GM23338 (cell line): ENCODE data around the gene HINT2. TPM values are rescaled to one million over a fixed set of nuclear protein-coding genes. Genes with fewer than 3 reads are reported as not detected.
A peak's percentile ranks its signal among the peaks of the same experiment; 100 is the strongest.

ENCODE experiments used
- ATAC-seq: fragments of 200-7000 bp; cut with Tn5 transposase; 3 replicates; pipeline ENCODE4 v1.9.1; 2020
- DNase-seq: peaks from one replicate; pipeline ENCODE4 v3.0.0-alpha.2; 2015; ENCODE audit warnings: low spot score
- H2AFZ ChIP-seq: fragments of 200-600 bp; sonication (generic); 2 replicates; pipeline ENCODE4 v1.8.0; 2016; ENCODE audit warnings: antibody characterized with exemption, mild to moderate bottlenecking, moderate library complexity
- H3F3A ChIP-seq: fragments of 200-600 bp; sonication (generic); replicated peaks from 2 replicates; pipeline ENCODE4 v1.8.0; 2017; ENCODE audit warnings: antibody characterized with exemption, mixed run types, low read depth
- H3K27ac ChIP-seq: fragments of 200-600 bp; sonication (generic); 2 replicates; pipeline ENCODE4 v1.6.1; 2016; ENCODE audit warnings: low read depth
- H3K27me3 ChIP-seq: fragments of 200-600 bp; sonication (generic); 2 replicates; pipeline ENCODE4 v1.8.0; 2016; ENCODE audit warnings: mild to moderate bottlenecking, mixed run types, moderate library complexity; ENCODE audit not compliant: insufficient read depth
- H3K36me3 ChIP-seq: fragments of 200-600 bp; sonication (generic); 2 replicates; pipeline ENCODE4 v1.8.0; 2016; ENCODE audit warnings: mild to moderate bottlenecking; ENCODE audit not compliant: insufficient read depth
- H3K4me1 ChIP-seq: fragments of 200-600 bp; sonication (generic); 2 replicates; pipeline ENCODE4 v1.8.0; 2016; ENCODE audit warnings: mild to moderate bottlenecking, moderate library complexity; ENCODE audit not compliant: insufficient read depth
- H3K4me2 ChIP-seq: fragments of 200-600 bp; sonication (generic); 2 replicates; pipeline ENCODE4 v1.7.1; 2017; ENCODE audit warnings: mixed run types
- H3K4me3 ChIP-seq: fragments of 200-600 bp; sonication (generic); 2 replicates; pipeline ENCODE4 v1.6.1; 2016; ENCODE audit warnings: mixed run types
- H3K79me2 ChIP-seq: fragments of 200-600 bp; sonication (generic); replicated peaks from 2 replicates; pipeline ENCODE4 v1.8.0; 2017; ENCODE audit warnings: mild to moderate bottlenecking; ENCODE audit not compliant: insufficient read depth
- H3K9me2 ChIP-seq: fragments of 200-600 bp; sonication (generic); 2 replicates; pipeline ENCODE4 v1.8.0; 2017; ENCODE audit not compliant: insufficient read depth
- H4K20me1 ChIP-seq: fragments of 200-600 bp; sonication (generic); replicated peaks from 2 replicates; pipeline ENCODE4 v1.8.0; 2017; ENCODE audit warnings: mild to moderate bottlenecking; ENCODE audit not compliant: insufficient read depth
- H3K27ac Mint-ChIP-seq: 2 replicates; pipeline ENCODE4 v1.8.0; 2020; ENCODE audit warnings: inconsistent platforms, mild to moderate bottlenecking, moderate library complexity, mixed read lengths
- H3K27me3 Mint-ChIP-seq: 3 replicates; pipeline ENCODE4 v1.8.0; 2022; ENCODE audit warnings: low read depth, mild to moderate bottlenecking, moderate library complexity, mixed read lengths, inconsistent platforms; ENCODE audit not compliant: insufficient read depth, poor library complexity
- H3K36me3 Mint-ChIP-seq: 3 replicates; pipeline ENCODE4 v1.8.0; 2021; ENCODE audit warnings: low read depth, mild to moderate bottlenecking, inconsistent platforms, moderate library complexity, mixed read lengths
- H3K4me1 Mint-ChIP-seq: 3 replicates; pipeline ENCODE4 v1.8.0; 2020; ENCODE audit warnings: mild to moderate bottlenecking, inconsistent platforms, mixed read lengths
- H3K4me3 Mint-ChIP-seq: 3 replicates; pipeline ENCODE4 v1.8.0; 2021; ENCODE audit warnings: moderate library complexity, mild to moderate bottlenecking, inconsistent platforms, mixed read lengths
- H3K9me3 Mint-ChIP-seq: 3 replicates; pipeline ENCODE4 v1.8.0; 2020; ENCODE audit warnings: moderate library complexity, mild to moderate bottlenecking, inconsistent platforms, mixed read lengths
- CREB1 ChIP-seq: fragments of 250-450 bp; sonication (Bioruptor Pico); IDR thresholded peaks from 2 replicates; pipeline ENCODE4 v1.5.0; 2020; ENCODE audit warnings: low read depth, mild to moderate bottlenecking, moderate library complexity
- POLR2AphosphoS5 ChIP-seq: IDR thresholded peaks from 2 replicates; pipeline ENCODE4 v1.6.1; 2016; ENCODE audit warnings: antibody characterized with exemption, low read depth
- ZNF114 ChIP-seq: fragments of 250-450 bp; sonication (Bioruptor Pico); IDR thresholded peaks from 2 replicates; pipeline ENCODE4 v1.5.0; 2020; ENCODE audit warnings: mild to moderate bottlenecking, moderate library complexity
- polyA plus RNA-seq: library from polyadenylated mRNA; unstranded; fragments of >200 nt; fragmentation: Nextera tagmentation; extraction: Ambion mirVana; gene quantifications from 2 replicates; pipeline ENCODE4 v1.2.1, GENCODE V29; 2016
- total RNA-seq: library from RNA; depleted of rRNA; stranded (reverse); fragments of >200 nt; shearing (Covaris generic); gene quantifications from 2 replicates; pipeline ENCODE4 v1.2.3, GENCODE V29; 2014
- TF ChIP-seq, protein P1 (sequence below), 2 experiments: fragments of 200-600 bp in 1 of 2; sonication (generic) in 1 of 2; conservative IDR thresholded peaks; 2 replicates each; pipeline versions ENCODE4 v1.5.1 to v1.6.1; 2016 to 2017; ENCODE audit warnings: antibody characterized with exemption in 2 of 2, low read depth in 2 of 2, mild to moderate bottlenecking in 2 of 2, moderate library complexity in 1 of 2
- TF ChIP-seq, protein P2 (sequence below): IDR thresholded peaks from one replicate; pipeline ENCODE4 v1.6.1; 2018; ENCODE audit warnings: antibody characterized with exemption; ENCODE audit not compliant: unreplicated experiment
- TF ChIP-seq, protein P3 (sequence below): IDR thresholded peaks from 2 replicates; pipeline ENCODE4 v1.6.1; 2016; ENCODE audit warnings: antibody characterized with exemption

The HINT2 gene
- total and polyA plus RNA-seq, 2 experiments from 2014 or later, result 20.9 to 69.9 TPM

DNA sequence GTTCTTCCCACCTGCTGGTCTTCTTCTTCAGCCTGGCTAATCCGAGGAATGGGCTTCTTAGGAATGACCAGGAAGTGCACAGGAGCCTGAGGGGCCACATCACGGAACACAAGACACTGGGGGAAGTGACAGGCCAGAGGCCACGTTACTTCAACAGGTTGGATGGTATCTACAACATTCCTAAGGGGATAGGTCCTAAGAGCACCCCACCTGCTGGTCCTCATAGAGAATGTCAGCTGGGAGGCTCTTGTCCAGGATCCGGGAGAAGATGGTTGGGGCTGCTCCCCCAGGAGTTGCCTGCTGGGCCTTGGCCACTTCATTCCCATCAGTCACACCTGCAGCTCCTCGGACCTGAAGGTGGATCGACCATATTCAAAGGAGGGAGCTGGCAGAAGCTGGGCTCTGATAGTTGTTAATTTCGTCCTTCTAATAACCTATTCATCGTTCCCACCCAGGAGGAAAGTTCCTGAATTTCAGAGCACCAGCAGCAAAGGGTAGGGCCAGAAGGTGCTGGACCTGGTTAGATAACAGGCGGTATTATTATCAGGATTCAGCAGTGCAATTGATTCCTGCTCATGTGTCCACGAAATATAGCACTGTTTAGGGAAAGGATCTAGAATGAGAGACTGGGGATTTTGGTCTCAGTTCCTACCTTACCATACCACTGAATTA is 1.3 kb downstream of the HINT2 start:
- Histone ChIP-seq H3K36me3 (no peaks in the 10 kb centered on the region), H3K27me3 (no peaks in the 10 kb centered on the region), H3K27ac (peak overlapping the region; percentile 91), H4K20me1 (no peaks in the 10 kb centered on the region), H2AFZ (no peak overlapping the region), H3K79me2 (no peaks in the 10 kb centered on the region), H3F3A (peaks cover 6% of the 10 kb centered on the region), H3K4me2 (peak overlapping the region; percentile 91), H3K9me2 (no peaks in the 10 kb centered on the region; the same call in 1 of the 2 replicates), H3K4me3 (peak overlapping the region; percentile 48; the same call in 1 of the 2 replicates), H3K4me1 (peaks cover 18% of the 10 kb centered on the region)
- Mint-ChIP-seq H3K36me3 (peaks cover 13% of the 10 kb centered on the region; the same call in 1 of the 3 replicates), H3K4me1 (peaks cover 24% of the 10 kb centered on the region), H3K27ac (0 out of 2 replicates have a peak overlapping the region, but pooled peaks have one; percentile 45), H3K27me3 (peaks cover 9% of the 10 kb centered on the region), H3K4me3 (peak overlapping the region; percentile 85), H3K9me3 (peaks cover 3% of the 10 kb centered on the region; the same call in 2 of the 3 replicates)
- ATAC-seq (peak; percentile 7), DNase-seq (peak; percentile 85)
- TF ChIP-seq ZNF114 (CRISPR knock-in tag) (no peak), CREB1 (CRISPR knock-in tag) (no peak)
- TF ChIP-seq, protein P1, sequence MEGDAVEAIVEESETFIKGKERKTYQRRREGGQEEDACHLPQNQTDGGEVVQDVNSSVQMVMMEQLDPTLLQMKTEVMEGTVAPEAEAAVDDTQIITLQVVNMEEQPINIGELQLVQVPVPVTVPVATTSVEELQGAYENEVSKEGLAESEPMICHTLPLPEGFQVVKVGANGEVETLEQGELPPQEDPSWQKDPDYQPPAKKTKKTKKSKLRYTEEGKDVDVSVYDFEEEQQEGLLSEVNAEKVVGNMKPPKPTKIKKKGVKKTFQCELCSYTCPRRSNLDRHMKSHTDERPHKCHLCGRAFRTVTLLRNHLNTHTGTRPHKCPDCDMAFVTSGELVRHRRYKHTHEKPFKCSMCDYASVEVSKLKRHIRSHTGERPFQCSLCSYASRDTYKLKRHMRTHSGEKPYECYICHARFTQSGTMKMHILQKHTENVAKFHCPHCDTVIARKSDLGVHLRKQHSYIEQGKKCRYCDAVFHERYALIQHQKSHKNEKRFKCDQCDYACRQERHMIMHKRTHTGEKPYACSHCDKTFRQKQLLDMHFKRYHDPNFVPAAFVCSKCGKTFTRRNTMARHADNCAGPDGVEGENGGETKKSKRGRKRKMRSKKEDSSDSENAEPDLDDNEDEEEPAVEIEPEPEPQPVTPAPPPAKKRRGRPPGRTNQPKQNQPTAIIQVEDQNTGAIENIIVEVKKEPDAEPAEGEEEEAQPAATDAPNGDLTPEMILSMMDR (conservative IDR thresholded peaks at IDR 0.05; ENCODE audit: low read depth in 2 of 2), result peak; percentile 50 to 61
- TF ChIP-seq, protein P2, sequence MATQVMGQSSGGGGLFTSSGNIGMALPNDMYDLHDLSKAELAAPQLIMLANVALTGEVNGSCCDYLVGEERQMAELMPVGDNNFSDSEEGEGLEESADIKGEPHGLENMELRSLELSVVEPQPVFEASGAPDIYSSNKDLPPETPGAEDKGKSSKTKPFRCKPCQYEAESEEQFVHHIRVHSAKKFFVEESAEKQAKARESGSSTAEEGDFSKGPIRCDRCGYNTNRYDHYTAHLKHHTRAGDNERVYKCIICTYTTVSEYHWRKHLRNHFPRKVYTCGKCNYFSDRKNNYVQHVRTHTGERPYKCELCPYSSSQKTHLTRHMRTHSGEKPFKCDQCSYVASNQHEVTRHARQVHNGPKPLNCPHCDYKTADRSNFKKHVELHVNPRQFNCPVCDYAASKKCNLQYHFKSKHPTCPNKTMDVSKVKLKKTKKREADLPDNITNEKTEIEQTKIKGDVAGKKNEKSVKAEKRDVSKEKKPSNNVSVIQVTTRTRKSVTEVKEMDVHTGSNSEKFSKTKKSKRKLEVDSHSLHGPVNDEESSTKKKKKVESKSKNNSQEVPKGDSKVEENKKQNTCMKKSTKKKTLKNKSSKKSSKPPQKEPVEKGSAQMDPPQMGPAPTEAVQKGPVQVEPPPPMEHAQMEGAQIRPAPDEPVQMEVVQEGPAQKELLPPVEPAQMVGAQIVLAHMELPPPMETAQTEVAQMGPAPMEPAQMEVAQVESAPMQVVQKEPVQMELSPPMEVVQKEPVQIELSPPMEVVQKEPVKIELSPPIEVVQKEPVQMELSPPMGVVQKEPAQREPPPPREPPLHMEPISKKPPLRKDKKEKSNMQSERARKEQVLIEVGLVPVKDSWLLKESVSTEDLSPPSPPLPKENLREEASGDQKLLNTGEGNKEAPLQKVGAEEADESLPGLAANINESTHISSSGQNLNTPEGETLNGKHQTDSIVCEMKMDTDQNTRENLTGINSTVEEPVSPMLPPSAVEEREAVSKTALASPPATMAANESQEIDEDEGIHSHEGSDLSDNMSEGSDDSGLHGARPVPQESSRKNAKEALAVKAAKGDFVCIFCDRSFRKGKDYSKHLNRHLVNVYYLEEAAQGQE, result no peak

DNA sequence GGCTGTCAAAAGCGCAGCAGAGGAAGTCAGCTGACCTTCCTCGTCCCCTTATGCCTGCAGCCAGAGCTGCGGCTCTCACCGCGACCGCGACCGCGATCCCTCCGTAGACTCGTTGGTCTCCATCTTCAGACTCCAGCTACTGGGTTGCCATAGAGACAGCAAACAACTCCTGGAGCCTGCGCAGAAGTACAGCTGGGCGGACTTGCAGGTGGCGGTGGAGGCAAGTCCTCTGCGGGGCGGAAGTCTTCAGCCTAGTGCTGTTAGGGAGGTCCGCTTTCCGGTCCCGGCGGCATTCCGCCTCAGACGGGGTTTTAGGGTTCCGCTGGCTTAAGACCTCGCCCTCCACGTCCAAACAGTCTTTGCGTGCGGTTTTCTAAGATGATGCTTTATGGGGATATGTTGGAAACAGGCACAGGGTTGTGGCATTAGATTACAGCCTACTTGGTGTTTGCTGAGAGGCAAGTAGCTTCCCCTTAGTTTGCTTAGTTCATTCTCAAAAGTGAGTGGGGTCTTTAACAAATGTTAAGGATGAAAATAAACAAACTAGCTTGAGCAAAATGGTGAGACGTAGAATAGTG is 2.7 kb downstream of the HINT2 start, which contains the start of gene SPAG8:
Gene SPAG8 (minus strand): TSS at position 238 of the 578 bp plus-strand sequence. CDS start 115 bp downstream, at position 123.
- peak; percentile 67 for ATAC-seq
- H3K9me2 ChIP-seq, result no peaks in the 10 kb centered on the region; the same call in 1 of the 2 replicates
- Mint-ChIP-seq H3K9me3 (peaks cover 3% of the 10 kb centered on the region; the same call in 2 of the 3 replicates), H3K27ac (peak within 1 kb of the TSS; percentile 90), H3K4me1 (peaks cover 24% of the 10 kb centered on the region), H3K4me3 (peak within 1 kb of the TSS; percentile 80), H3K36me3 (peaks cover 13% of the 10 kb centered on the region; the same call in 1 of the 3 replicates), H3K27me3 (peaks cover 9% of the 10 kb centered on the region)
- no peaks in the 10 kb centered on the region for H3K36me3 ChIP-seq
- peaks cover 6% of the 10 kb centered on the region for H3F3A ChIP-seq
- H2AFZ ChIP-seq, result peak within 1 kb of the TSS; percentile 76; the same call in 1 of the 2 replicates
- H4K20me1 ChIP-seq, result no peaks in the 10 kb centered on the region
- DNase-seq, result peak; percentile 99
- no peaks in the 10 kb centered on the region for H3K79me2 ChIP-seq
- peak within 1 kb of the TSS; percentile 80 for H3K4me2 ChIP-seq
- H3K27ac ChIP-seq, result no peak within 1 kb of the TSS
- no peaks in the 10 kb centered on the region for H3K27me3 ChIP-seq
- H3K4me3 ChIP-seq, result peak within 1 kb of the TSS; percentile 47
- H3K4me1 ChIP-seq, result peaks cover 18% of the 10 kb centered on the region
- peak; percentile 61 for TF ChIP-seq POLR2AphosphoS5
- TF ChIP-seq, protein P3, sequence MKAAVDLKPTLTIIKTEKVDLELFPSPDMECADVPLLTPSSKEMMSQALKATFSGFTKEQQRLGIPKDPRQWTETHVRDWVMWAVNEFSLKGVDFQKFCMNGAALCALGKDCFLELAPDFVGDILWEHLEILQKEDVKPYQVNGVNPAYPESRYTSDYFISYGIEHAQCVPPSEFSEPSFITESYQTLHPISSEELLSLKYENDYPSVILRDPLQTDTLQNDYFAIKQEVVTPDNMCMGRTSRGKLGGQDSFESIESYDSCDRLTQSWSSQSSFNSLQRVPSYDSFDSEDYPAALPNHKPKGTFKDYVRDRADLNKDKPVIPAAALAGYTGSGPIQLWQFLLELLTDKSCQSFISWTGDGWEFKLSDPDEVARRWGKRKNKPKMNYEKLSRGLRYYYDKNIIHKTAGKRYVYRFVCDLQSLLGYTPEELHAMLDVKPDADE, result peak; percentile 82
- TF ChIP-seq, protein P1 (conservative IDR thresholded peaks at IDR 0.05; ENCODE audit: low read depth in 2 of 2), result no peak
- TF ChIP-seq, protein P2, result no peak
